ENCODE measurements around the gene TBX4. TPM values are rescaled to one million over a fixed set of nuclear protein-coding genes. Genes with fewer than 3 reads are reported as not detected.

TBX4 gene
- total and polyA plus RNA-seq, 4 donors, result not detected

DNA sequence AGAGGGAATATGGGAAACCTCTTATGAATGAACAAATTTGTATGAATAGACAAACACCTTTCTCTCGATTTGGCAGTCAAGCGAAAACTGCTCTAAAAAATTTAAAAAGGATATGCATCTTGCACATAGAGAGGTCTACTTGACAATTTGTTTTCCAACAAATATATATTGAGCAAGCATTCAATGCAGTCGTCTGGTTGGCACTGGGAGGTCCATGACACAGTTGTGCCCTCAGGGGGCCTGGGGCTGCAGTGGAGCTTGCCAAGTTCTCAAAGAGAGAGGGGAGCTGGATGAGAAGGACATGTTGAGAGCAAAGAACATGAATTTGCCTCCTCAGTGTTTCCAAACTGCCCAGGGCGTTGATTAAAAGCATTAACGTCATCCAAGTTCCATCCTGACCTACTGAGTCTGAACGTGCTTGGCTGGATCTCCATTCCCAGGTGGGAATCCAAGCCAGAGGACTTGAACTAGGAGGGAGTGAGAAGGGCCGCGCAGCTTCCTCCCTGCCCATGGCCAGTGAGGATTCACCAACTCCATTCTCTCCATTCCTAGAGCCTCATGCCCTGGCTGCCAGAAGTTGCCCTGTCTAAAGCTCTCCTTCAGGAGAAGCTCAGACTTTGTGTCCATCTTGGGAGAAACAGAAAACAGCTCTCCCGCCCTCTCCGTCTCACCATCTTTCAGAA lies 28.1 kb upstream of the TBX4 start:
- Histone ChIP-seq H3K4me1 (ENCODE audit: control insufficient read depth in 4 of 4, insufficient read depth in 4 of 4, low read length in 3 of 4) (no peaks in the 10 kb centered on the region), H3K9me3 (ENCODE audit: control insufficient read depth in 4 of 4, low read length in 3 of 4) (peaks cover 0 to 1% (median 0%) of the 10 kb centered on the region in 4 donors), H3K27me3 (ENCODE audit: control insufficient read depth in 4 of 4, insufficient read depth in 4 of 4, low read length in 3 of 4) (peaks cover 0 to 5% (median 0%) of the 10 kb centered on the region in 4 donors), H3K36me3 (ENCODE audit: control insufficient read depth in 4 of 4, insufficient read depth in 3 of 4, low read depth in 1 of 4, low read length in 3 of 4) (no peaks in the 10 kb centered on the region), H3K9ac (ENCODE audit: low read depth in 1 of 2, low read length in 2 of 2) (no peak overlapping the region), H3K4me3 (ENCODE audit: low read depth in 1 of 3, low read length in 3 of 3) (no peak overlapping the region), H3K27ac (ENCODE audit: low read depth in 1 of 2, low read length in 2 of 2) (no peak overlapping the region)
- WGBS, result 87% methylated on average over 10 of the region's 10 CpGs
- TF ChIP-seq CTCF (IDR thresholded peaks at IDR 0.05; ENCODE audit: low read depth, low read length, missing input control), result no peak
- TF ChIP-seq JUND (IDR thresholded peaks at IDR 0.05), result no peak
- no peak for TF ChIP-seq NR2F2 (IDR thresholded peaks at IDR 0.05)
- no peak for TF ChIP-seq RXRA (IDR thresholded peaks at IDR 0.05)
- no peak for TF ChIP-seq MAX (IDR thresholded peaks at IDR 0.05)
- TF ChIP-seq SP1 (IDR thresholded peaks at IDR 0.05), result no peak
- TF ChIP-seq YY1 (IDR thresholded peaks at IDR 0.05), result no peak
- no peak for TF ChIP-seq TAF1 (conservative IDR thresholded peaks at IDR 0.05)
- TF ChIP-seq EGR1 (IDR thresholded peaks at IDR 0.05; ENCODE audit: low read depth in 2 of 2), result no peak
- no peak for TF ChIP-seq HNF4G (IDR thresholded peaks at IDR 0.05)
- no peak for TF ChIP-seq RAD21 (IDR thresholded peaks at IDR 0.05)
- TF ChIP-seq FOXA1 (IDR thresholded peaks at IDR 0.05), result no peak
- TF ChIP-seq, protein P1, sequence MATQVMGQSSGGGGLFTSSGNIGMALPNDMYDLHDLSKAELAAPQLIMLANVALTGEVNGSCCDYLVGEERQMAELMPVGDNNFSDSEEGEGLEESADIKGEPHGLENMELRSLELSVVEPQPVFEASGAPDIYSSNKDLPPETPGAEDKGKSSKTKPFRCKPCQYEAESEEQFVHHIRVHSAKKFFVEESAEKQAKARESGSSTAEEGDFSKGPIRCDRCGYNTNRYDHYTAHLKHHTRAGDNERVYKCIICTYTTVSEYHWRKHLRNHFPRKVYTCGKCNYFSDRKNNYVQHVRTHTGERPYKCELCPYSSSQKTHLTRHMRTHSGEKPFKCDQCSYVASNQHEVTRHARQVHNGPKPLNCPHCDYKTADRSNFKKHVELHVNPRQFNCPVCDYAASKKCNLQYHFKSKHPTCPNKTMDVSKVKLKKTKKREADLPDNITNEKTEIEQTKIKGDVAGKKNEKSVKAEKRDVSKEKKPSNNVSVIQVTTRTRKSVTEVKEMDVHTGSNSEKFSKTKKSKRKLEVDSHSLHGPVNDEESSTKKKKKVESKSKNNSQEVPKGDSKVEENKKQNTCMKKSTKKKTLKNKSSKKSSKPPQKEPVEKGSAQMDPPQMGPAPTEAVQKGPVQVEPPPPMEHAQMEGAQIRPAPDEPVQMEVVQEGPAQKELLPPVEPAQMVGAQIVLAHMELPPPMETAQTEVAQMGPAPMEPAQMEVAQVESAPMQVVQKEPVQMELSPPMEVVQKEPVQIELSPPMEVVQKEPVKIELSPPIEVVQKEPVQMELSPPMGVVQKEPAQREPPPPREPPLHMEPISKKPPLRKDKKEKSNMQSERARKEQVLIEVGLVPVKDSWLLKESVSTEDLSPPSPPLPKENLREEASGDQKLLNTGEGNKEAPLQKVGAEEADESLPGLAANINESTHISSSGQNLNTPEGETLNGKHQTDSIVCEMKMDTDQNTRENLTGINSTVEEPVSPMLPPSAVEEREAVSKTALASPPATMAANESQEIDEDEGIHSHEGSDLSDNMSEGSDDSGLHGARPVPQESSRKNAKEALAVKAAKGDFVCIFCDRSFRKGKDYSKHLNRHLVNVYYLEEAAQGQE (IDR thresholded peaks at IDR 0.05), result no peak
- DNase-seq (ENCODE audit: low spot score), result no peak

DNA sequence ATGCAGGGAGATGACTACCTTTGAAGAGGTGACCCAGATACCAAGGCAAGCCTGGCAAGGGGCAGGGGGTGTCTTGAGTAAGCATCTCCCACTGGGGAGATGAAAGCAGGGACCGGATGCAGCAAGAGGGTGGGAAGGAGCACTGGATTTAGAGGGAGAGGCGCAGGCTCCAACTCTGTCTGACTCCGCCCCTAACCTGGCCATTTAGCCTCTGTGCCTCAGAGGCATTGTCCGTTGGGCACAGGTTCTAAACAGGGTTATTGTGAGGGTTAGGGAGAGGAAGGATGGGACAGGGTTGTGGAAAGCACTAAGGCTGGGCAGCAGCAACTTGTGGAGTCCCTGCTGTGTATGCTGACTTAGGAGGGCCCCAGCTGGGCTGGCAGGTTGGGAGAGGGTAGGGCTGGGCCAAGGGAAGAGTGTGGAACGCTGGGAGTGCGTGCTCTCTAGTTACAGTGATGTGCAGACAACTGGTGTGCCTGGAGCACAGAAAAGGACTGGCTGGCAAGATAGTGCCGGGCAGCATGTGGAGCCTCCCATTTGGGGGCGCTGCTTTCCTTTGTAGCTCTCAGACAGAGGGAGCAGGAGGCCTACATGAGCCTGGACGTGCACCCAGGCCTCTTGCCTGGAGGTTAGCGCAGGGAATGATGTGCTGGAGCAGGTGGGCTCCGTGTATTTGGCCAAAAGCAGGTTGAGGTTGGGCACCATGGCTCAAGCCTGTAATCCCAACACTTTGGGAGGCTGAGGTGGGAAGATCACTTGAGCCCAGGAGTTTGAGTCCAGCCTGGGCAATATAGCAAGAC lies 26.3 kb upstream of the TBX4 start:
- no peak for DNase-seq (ENCODE audit: low spot score)
- Histone ChIP-seq H3K27me3 (ENCODE audit: control insufficient read depth in 4 of 4, insufficient read depth in 4 of 4, low read length in 3 of 4) (no peaks in the 10 kb centered on the region), H3K36me3 (ENCODE audit: control insufficient read depth in 4 of 4, insufficient read depth in 3 of 4, low read depth in 1 of 4, low read length in 3 of 4) (no peaks in the 10 kb centered on the region), H3K4me1 (ENCODE audit: control insufficient read depth in 4 of 4, insufficient read depth in 4 of 4, low read length in 3 of 4) (no peaks in the 10 kb centered on the region), H3K27ac (ENCODE audit: low read depth in 1 of 2, low read length in 2 of 2) (no peak overlapping the region), H3K4me3 (ENCODE audit: low read depth in 1 of 3, low read length in 3 of 3) (no peak overlapping the region), H3K9me3 (ENCODE audit: control insufficient read depth in 4 of 4, low read length in 3 of 4) (peaks cover 0 to 1% (median 0%) of the 10 kb centered on the region in 4 donors), H3K9ac (ENCODE audit: low read depth in 1 of 2, low read length in 2 of 2) (no peak overlapping the region)
- 59% methylated on average over 11 of the region's 11 CpGs for WGBS
- no peak for TF ChIP-seq JUND (IDR thresholded peaks at IDR 0.05)
- TF ChIP-seq, protein P2, sequence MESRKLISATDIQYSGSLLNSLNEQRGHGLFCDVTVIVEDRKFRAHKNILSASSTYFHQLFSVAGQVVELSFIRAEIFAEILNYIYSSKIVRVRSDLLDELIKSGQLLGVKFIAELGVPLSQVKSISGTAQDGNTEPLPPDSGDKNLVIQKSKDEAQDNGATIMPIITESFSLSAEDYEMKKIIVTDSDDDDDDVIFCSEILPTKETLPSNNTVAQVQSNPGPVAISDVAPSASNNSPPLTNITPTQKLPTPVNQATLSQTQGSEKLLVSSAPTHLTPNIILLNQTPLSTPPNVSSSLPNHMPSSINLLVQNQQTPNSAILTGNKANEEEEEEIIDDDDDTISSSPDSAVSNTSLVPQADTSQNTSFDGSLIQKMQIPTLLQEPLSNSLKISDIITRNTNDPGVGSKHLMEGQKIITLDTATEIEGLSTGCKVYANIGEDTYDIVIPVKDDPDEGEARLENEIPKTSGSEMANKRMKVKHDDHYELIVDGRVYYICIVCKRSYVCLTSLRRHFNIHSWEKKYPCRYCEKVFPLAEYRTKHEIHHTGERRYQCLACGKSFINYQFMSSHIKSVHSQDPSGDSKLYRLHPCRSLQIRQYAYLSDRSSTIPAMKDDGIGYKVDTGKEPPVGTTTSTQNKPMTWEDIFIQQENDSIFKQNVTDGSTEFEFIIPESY (IDR thresholded peaks at IDR 0.05), result no peak
- TF ChIP-seq SP1 (IDR thresholded peaks at IDR 0.05), result no peak
- TF ChIP-seq YY1 (IDR thresholded peaks at IDR 0.05), result no peak
- no peak for TF ChIP-seq HNF4A (conservative IDR thresholded peaks at IDR 0.05)
- TF ChIP-seq CTCF (IDR thresholded peaks at IDR 0.05; ENCODE audit: low read depth, low read length, missing input control), result no peak
- no peak for TF ChIP-seq FOXA2 (IDR thresholded peaks at IDR 0.05)
- no peak for TF ChIP-seq GABPA (IDR thresholded peaks at IDR 0.05 in 1 of 2, conservative IDR thresholded peaks at IDR 0.05 in 1 of 2)
- no peak for TF ChIP-seq NR2F2 (IDR thresholded peaks at IDR 0.05)
- no peak for TF ChIP-seq TAF1 (conservative IDR thresholded peaks at IDR 0.05)
- no peak for TF ChIP-seq EGR1 (IDR thresholded peaks at IDR 0.05; ENCODE audit: low read depth in 2 of 2)

Data from liver (tissue), 9 donors.